HK-2 (cell line): ENCODE measurements around the gene IGF2R.
"Not testable (repeated sequence)": the region's sequence is repeated elsewhere in the genome, so short reads cannot be mapped to it uniquely, and the experiment has no call there.

Source experiments
- DNase-seq: peaks from one replicate; pipeline ENCODE4 v3.0.0-alpha.2; 2018; ENCODE audit not compliant: unreplicated experiment

The IGF2R gene

DNA sequence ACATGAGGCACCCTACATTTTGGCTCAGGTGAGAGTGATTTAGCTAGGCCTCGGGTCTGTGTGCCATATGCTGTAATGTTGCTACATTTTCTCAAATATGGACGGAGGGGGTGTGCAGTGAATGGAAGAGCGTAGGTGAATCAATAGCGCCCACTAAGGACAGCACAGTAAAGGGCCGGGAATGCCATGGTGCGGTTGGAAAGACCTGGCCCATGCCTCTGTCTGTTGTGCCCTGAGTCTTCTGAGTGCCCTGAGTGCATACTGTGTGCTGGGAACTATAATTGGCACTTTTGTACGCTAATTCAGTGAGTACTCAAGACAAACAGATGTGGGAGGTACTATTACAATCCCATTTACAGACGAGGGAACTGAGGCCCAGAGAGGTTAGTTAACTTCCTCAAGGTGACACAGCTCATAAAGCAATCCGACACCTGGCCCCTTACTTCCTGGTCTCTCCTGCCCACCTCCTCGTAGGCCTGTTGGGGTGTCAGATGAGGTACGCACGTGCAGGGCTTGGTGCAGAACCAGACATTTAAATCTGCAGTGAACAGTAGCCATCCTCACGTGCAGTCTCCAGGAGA is 170.0 kb downstream of the IGF2R start:
- DNase-seq, result no peak

DNA sequence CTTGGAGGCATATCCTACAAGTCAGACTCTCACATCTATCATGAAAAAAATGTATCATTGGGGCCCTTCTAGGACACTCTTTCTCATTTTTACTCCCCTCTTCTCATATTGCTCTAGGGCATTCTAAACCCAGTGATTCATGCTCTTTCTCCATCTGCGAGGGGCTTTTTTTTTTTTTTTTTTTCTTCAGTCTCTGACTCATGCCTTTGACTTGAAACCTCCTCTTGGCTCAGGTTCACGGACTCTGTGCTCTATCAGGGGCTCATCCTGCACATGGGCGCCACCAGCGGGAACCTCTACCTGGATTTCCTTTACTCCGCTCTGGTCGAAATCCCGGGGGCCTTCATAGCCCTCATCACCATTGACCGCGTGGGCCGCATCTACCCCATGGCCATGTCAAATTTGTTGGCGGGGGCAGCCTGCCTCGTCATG is 170.6 kb downstream of the IGF2R start:
- peak; percentile 28 for DNase-seq

DNA sequence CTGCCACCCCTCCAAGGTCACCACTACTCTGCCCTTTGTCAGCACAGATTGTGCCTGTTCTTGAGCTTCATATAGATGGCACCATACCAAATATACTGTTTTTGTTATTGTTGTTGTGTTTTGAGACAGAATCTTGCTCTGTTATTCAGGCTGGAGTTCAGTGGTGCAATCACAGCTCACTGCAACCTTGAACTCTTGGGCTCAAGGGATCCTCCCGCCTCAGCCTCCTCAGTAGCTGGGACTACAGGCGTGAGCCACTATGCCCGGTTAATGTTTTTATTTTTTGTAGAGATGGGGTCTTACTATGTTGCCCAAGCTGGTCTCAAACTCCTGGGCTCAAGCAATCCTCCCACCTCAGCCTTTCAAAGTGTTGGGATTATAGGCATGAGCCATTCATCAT is 171.6 kb downstream of the IGF2R start:
- DNase-seq, result not testable (repeated sequence)

DNA sequence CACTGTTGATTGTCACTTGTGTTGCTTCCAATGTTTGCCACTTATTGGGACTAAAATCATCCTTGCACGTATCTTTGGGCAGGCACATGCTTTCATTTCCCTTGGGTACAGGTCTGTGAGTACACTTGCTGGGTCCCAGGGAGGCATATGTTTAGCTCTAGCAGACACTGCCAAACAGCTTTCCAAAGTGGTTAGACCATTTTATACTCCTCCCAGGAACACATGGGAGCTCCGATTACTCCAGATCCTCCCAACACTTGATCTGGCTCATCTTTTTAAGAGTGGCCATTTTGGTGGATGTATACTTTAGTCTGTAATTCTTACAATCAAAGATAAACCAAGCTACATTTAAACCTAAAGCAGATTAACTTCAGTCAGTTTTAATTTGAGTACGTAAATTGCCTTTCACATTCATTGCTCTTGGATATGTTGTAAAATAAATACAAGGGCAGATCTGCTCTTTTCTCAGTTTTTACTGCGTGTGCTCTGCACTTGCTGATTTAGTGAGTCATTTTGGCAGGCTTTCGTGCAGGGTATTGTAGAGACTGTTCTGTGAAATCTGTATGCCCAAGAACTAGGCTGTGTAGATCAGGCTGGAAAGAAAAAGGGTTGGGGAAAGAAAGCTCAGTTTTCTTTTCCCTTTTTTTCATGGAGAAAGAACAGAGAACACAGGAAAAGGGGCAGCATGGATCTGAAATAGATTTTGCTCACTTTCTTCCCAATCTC is 172.3 kb downstream of the IGF2R start:
- DNase-seq, result no peak

DNA sequence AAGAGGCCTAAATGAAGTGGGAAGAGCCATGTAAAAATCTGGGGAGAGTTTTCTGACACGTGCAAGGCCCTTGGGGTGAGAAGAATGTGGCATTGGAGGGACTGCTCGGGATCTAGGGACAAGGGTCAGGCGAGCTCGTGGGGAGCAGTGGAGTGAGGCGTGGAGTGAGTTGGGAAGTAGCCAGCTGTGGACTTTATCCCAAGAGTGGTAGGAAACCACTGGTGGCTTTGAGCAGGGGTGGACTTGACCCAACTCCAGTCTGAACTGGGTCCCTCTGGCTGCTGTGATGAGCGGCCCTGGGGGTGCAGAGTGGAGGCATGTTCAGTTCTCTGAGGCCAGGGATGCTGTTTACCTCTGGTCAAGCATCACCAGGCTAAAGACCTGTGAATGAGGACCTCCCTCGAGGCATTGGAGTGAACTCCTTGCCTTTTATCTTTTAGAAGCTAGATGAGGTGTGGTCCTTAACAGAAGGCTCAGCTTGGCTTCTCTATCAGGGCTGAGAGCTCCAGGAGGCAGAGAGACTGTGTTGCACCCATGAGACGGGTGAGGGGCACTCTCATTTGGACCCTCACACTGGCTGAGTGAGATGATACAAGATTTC is 173.3 kb downstream of the IGF2R start:
- no peak for DNase-seq

DNA sequence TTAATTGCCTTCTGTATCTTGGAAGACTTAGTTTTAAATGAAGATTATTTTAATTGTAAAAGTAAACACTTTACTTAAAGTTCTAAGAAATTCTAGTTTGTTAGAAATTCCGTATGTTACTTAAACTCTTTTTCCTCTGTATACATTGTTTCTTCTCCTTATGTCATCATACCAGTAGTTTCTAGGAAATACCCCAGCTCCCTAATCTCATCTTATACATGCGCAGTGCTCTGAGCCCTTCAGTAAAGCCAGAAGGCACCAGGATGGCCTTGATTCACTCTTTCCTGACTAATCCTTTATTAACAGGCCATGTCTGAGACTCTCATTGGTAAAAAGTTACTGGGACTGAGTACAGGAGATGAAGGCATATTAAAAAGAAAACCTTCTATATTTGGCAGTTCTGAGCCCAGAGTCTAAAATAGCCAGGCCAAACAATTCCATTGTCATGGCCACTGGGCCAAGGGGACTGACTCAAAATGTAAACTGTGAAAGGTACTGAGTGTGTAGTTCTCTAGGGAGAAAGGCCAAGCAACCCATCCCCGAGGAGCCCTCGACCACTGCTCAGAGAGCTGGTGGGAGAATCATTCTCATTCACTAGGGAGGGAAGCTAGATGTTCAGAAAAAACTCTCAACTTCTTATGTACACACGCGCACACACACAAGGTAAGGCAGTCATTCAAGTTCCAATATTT is 177.7 kb downstream of the IGF2R start:
- DNase-seq, result no peak

DNA sequence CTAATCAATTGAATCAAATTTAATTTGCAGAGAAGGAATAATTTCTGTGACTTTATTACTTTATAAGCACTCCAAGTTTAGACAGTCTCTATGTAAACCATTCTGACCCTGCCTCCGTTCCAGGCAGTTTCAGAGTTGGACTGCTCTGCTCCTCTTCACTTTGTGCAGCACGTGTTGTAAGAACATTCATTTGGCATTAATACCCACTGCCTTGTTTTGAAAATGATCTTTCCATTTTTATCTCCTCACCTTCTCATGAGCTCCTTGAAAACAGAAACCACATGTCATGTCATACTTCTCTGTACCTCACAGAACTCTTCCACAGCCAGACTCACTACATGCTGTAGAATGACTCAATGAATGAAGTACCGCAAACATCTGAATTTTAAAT is 178.3 kb downstream of the IGF2R start:
- DNase-seq, result no peak

DNA sequence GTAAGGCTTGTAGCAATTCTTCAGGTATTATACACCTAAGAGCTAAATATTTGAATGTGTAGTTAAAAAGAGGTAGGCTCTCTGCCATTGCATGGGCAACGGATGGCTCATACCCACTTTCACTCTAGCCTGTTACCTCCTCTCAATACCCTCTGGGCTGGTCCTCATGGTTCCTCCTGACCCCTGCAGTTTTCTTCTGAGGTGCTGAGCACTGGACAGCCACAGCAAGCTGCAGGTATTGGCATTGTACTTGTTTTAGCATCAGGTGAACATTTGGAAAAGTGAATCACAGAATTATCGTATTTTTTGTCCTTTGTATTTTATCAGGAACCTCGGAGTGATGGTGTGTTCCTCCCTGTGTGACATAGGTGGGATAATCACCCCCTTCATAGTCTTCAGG is 185.6 kb downstream of the IGF2R start:
- no peak for DNase-seq

DNA sequence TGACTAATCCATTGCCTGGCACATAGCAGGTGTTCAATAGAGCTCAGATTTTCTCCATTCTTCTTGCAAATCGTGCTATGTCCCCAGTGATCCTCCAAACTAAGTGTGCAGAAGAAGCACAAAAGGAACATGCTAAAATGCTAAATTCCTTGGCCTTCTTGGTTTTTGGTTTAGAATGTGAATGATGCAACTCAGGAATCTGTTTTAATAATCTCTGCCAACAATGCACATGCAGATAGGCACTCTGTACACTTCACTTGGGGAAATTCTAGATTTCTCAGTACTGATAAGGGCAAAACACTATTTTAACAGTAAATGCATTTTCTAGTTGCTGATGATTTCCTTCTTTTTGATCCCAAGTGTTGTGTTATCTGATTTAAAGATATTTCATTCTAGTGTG is 188.0 kb downstream of the IGF2R start:
- no peak for DNase-seq

DNA sequence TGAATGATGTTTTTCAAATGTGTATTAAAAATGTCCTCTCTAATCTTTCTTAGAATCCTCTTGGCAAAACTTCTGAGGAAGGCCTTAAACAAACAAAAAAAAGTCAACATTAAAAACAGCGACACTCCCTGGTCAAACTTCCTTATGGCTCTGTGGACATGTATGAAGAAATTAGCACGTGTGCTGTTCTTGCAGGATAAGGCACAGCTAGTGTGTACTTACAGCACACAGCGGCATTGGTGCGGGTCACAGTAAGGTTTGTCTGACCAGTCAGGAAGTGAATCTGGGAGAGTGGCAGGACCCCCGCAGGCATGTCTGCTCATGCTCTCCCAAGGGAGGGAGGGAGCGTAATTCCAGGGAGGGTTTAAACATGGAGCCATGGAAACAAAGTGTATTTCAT is 191.6 kb downstream of the IGF2R start:
- no peak for DNase-seq
